Central memory CD8-positive, alpha-beta T cell (primary cell): ENCODE results near the gene PYGO2.

Experiments
- ATAC-seq: fragments of 150-1000 bp; cut with Tn5 transposase; replicated peaks from 2 replicates; pipeline ENCODE4 v1.10.0; 2022; ENCODE audit warnings: mild to moderate bottlenecking, moderate FRiP score, moderate number of reproducible peaks; ENCODE audit not compliant: poor library complexity, severe bottlenecking; ENCODE audit errors: extremely low read depth
- DNase-seq, 2 donors: peaks; one replicate each; pipeline ENCODE4 v3.0.0; 2021; ENCODE audit warnings: low spot score in 2 of 2
- H3K27ac Mint-ChIP-seq: one replicate; pipeline ENCODE4 v1.8.0; 2022; ENCODE audit warnings: low read depth, mild to moderate bottlenecking, moderate library complexity, mixed read lengths
- H3K27me3 Mint-ChIP-seq: one replicate; pipeline ENCODE4 v1.8.0; 2022; ENCODE audit warnings: mixed read lengths
- H3K36me3 Mint-ChIP-seq: one replicate; pipeline ENCODE4 v1.8.0; 2022; ENCODE audit warnings: mild to moderate bottlenecking, moderate library complexity, mixed read lengths; ENCODE audit not compliant: insufficient read depth
- H3K4me1 Mint-ChIP-seq: one replicate; pipeline ENCODE4 v1.8.0; 2022; ENCODE audit warnings: mixed read lengths
- H3K4me3 Mint-ChIP-seq: one replicate; pipeline ENCODE4 v1.8.0; 2022; ENCODE audit warnings: mild to moderate bottlenecking, moderate library complexity, mixed read lengths
- H3K9me3 Mint-ChIP-seq: one replicate; pipeline ENCODE4 v1.8.0; 2022; ENCODE audit warnings: mixed read lengths

The PYGO2 gene

DNA sequence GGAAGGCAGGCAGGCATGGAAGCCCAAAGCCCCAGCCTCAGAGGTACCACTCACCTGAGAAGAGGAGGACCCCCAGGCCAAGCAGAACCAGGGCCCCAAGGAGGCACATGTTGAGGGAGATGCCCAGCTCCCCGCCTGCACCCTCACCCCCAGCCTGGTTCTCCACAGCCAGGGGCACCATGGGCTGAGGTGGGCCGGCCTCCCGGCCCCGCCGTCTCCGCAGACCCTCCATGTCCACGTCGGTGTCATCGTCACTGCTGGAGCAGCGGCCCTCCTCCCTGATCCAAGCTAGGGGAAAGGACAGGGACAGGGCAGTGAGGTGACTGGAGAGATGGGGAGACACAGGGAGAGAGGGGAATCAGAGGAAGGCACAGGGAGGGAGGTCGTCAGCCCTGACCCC, 13.5 kb downstream of the PYGO2 start:
- H3K27ac Mint-ChIP-seq: peak overlapping the region; percentile 90
- DNase-seq (no peak), ATAC-seq (no peak)
- H3K27me3 Mint-ChIP-seq: no peaks in the 10 kb centered on the region
- peaks cover 76% of the 10 kb centered on the region for H3K36me3 Mint-ChIP-seq
- no peak overlapping the region for H3K4me3 Mint-ChIP-seq
- H3K4me1 Mint-ChIP-seq: peaks cover 55% of the 10 kb centered on the region
- H3K9me3 Mint-ChIP-seq: no peaks in the 10 kb centered on the region

GRCh38 chr1:154945962-154946850, 15.4 kb downstream of the PYGO2 start:
- Mint-ChIP-seq H3K36me3 (peaks cover 65% of the 10 kb centered on the region), H3K27me3 (no peaks in the 10 kb centered on the region), H3K4me1 (peaks cover 56% of the 10 kb centered on the region), H3K27ac (peak overlapping the region; percentile 96), H3K4me3 (peak overlapping the region; percentile 48), H3K9me3 (no peaks in the 10 kb centered on the region)
- ATAC-seq (no peak), DNase-seq (no peak)

DNA sequence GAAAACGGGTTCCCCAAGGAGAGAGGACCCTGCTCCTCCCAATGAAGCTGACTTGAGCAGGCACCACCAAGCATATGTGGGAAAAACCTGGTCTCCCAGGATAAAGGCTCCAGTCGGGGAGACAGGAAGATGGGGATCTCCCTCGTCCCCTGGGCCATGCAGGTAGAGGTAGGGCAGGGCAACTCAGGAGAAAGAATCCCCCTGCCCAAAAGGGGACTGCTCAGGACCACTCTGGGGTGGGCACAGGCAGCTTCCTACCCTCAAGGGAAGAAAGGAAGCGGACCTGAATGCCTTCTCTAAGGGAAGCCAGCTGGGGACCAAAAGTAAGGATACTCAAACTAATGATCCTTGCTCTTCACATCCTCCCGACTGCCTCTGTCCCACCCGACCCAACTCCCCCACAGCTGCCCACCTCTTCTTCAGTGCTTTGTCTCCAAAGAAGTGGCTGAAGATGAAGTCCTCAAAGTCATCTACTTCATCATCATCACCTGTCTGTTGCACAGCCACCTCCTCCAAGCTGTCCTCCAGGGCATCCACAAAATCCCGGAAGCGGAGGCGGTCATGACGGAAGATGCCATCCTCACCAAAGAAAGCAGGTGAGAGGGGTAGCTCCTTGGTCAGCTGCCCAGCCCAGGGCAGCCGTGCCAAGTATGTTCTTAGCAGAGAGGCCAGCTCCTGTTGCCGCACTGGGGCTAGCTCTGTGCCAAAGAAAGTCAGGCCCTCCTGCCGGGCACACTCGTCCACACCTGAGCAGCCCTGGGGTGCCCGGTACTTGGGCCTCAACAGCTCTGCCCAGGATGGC, 16.2 kb downstream of the PYGO2 start:
- H3K27ac Mint-ChIP-seq: peak overlapping the region; percentile 96

GRCh38 chr1:154944401-154945159, 17.0 kb downstream of the PYGO2 start:
- H3K4me1 Mint-ChIP-seq: peaks cover 60% of the 10 kb centered on the region
- no peak for DNase-seq
- H3K4me3 Mint-ChIP-seq: no peak overlapping the region
- ATAC-seq: no peak
- H3K27me3 Mint-ChIP-seq: no peaks in the 10 kb centered on the region
- H3K27ac Mint-ChIP-seq: peak overlapping the region; percentile 79
- H3K9me3 Mint-ChIP-seq: no peaks in the 10 kb centered on the region
- H3K36me3 Mint-ChIP-seq: peaks cover 57% of the 10 kb centered on the region

More for the DNA sequence above, 16.2 kb downstream of the PYGO2 start:
- peaks cover 61% of the 10 kb centered on the region for H3K36me3 Mint-ChIP-seq
- ATAC-seq: no peak
- peaks cover 56% of the 10 kb centered on the region for H3K4me1 Mint-ChIP-seq
- H3K27me3 Mint-ChIP-seq: no peaks in the 10 kb centered on the region
- H3K9me3 Mint-ChIP-seq: no peaks in the 10 kb centered on the region
- no peak overlapping the region for H3K4me3 Mint-ChIP-seq
- no peak for DNase-seq

- ATAC-seq (no peak), DNase-seq (no peak)
- H3K27me3 Mint-ChIP-seq: no peaks in the 10 kb centered on the region
- peaks cover 49% of the 10 kb centered on the region for H3K36me3 Mint-ChIP-seq
- peaks cover 65% of the 10 kb centered on the region for H3K4me1 Mint-ChIP-seq
- H3K9me3 Mint-ChIP-seq: no peaks in the 10 kb centered on the region
- H3K4me3 Mint-ChIP-seq: peak overlapping the region; percentile 56
- peak overlapping the region; percentile 79 for H3K27ac Mint-ChIP-seq
Observed at GRCh38 chr1:154943649-154944400, 17.8 kb downstream of the PYGO2 start.

- ATAC-seq: no peak
- H3K27ac Mint-ChIP-seq: peak overlapping the region; percentile 79
- peaks cover 73% of the 10 kb centered on the region for H3K4me1 Mint-ChIP-seq
- DNase-seq: no peak
- no peaks in the 10 kb centered on the region for H3K27me3 Mint-ChIP-seq
- peaks cover 39% of the 10 kb centered on the region for H3K36me3 Mint-ChIP-seq
- no peaks in the 10 kb centered on the region for H3K9me3 Mint-ChIP-seq
- H3K4me3 Mint-ChIP-seq: peak overlapping the region; percentile 56
Observed at GRCh38 chr1:154941333-154942013, 20.1 kb downstream of the PYGO2 start.

DNA sequence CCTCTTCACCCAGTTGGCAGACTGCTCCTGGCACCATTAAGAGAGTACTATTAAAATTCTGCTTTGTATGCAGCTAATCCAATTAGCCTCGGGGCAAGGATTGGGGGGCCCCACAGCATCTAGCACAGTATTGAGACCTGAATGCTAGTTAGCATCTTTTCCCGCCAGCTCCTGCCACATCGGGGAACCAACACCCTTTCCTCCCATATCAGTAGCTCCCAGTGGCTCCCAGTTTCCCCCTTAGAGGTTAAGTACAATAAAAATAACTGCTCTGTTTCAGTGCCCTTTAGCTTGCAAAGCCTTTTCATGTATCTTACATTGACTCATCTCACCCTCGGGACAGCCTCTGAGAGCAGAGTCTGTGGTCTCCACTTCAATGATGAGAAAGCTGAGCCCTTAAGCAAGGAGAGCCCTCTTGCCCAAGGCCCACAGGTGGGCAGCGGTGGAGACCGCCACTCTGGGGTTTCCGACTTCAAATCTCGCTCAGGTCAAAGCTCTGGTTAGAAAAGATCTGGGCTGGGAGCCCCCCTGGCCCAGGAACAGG, 20.9 kb downstream of the PYGO2 start:
- Mint-ChIP-seq H3K27ac (peak overlapping the region; percentile 79), H3K27me3 (no peaks in the 10 kb centered on the region), H3K4me3 (no peak overlapping the region), H3K9me3 (no peaks in the 10 kb centered on the region), H3K36me3 (peaks cover 33% of the 10 kb centered on the region), H3K4me1 (peaks cover 75% of the 10 kb centered on the region)
- DNase-seq (no peak), ATAC-seq (no peak)

DNA sequence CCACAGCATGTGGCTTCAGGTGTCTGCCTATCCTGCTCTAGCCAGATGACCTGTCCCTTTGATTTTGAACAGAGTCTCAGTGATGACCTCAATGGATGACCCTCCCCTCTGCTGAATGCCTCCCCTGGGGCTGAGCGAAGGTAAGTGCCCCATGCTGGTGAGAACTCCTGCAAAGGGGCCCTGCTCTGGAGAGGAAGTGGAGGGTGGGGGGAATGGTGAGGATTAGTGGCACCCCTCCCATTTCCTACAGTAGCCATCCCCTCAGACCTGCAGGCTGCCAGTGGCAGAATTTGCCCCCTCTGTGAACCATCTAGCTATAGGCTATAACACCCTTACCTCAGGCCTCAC, 21.4 kb downstream of the PYGO2 start:
- H3K9me3 Mint-ChIP-seq: no peaks in the 10 kb centered on the region
- no peaks in the 10 kb centered on the region for H3K27me3 Mint-ChIP-seq
- H3K4me1 Mint-ChIP-seq: peaks cover 78% of the 10 kb centered on the region
- H3K36me3 Mint-ChIP-seq: peaks cover 29% of the 10 kb centered on the region
- no peak overlapping the region for H3K4me3 Mint-ChIP-seq
- ATAC-seq (no peak), DNase-seq (no peak)
- peak overlapping the region; percentile 79 for H3K27ac Mint-ChIP-seq

- H3K4me1 Mint-ChIP-seq: peaks cover 74% of the 10 kb centered on the region
- ATAC-seq: no peak
- H3K27me3 Mint-ChIP-seq: no peaks in the 10 kb centered on the region
- peaks cover 21% of the 10 kb centered on the region for H3K36me3 Mint-ChIP-seq
- peak overlapping the region; percentile 98 for H3K4me3 Mint-ChIP-seq
- H3K9me3 Mint-ChIP-seq: no peaks in the 10 kb centered on the region
- H3K27ac Mint-ChIP-seq: peak overlapping the region; percentile 99
- no peak for DNase-seq
Observed at GRCh38 chr1:154938604-154939399, 22.8 kb downstream of the PYGO2 start.

GRCh38 chr1:154937988-154938386, 23.6 kb downstream of the PYGO2 start:
- Mint-ChIP-seq H3K27ac (peak overlapping the region; percentile 99), H3K27me3 (no peaks in the 10 kb centered on the region), H3K4me1 (peaks cover 66% of the 10 kb centered on the region), H3K9me3 (no peaks in the 10 kb centered on the region), H3K36me3 (peaks cover 17% of the 10 kb centered on the region), H3K4me3 (peak overlapping the region; percentile 98)
- no peak for DNase-seq
- ATAC-seq: no peak
